GM12878 (cell line): Measurements from ENCODE around the gene FOXK1. TPM values are rescaled to one million over a fixed set of nuclear protein-coding genes. Genes with fewer than 3 reads are reported as not detected.

ENCODE experiments used
- ASH2L ChIP-seq: fragments of 300-600, 200-600 bp; sonication (generic); IDR thresholded peaks from 2 replicates; pipeline ENCODE4 v1.6.1; 2017; ENCODE audit warnings: low read depth, mild to moderate bottlenecking, borderline replicate concordance
- CREB1 ChIP-seq: IDR thresholded peaks from 2 replicates; pipeline ENCODE4 v1.6.1; 2012; ENCODE audit warnings: low read depth, mild to moderate bottlenecking, inconsistent platforms
- CTCF ChIP-seq, 3 experiments: IDR thresholded peaks in 2 of 3; conservative IDR thresholded peaks in 1 of 3; 2 replicates each; pipeline ENCODE4 v1.5.1; 2011; ENCODE audit warnings: low read depth in 3 of 3, low read length in 3 of 3, mild to moderate bottlenecking in 3 of 3, control low read depth in 2 of 3, moderate library complexity in 2 of 3, inconsistent platforms in 1 of 3, mixed read lengths in 1 of 3; ENCODE audit not compliant: control insufficient read depth in 2 of 3, insufficient read depth in 1 of 3; ENCODE audit errors: extremely low read depth in 1 of 3
- EED ChIP-seq: sonication (generic); IDR thresholded peaks from 2 replicates; pipeline ENCODE4 v1.6.1; 2016; ENCODE audit warnings: antibody characterized with exemption, low read depth
- ESRRA ChIP-seq: IDR thresholded peaks from 2 replicates; pipeline ENCODE4 v1.6.1; 2012; ENCODE audit warnings: mild to moderate bottlenecking, low read length, improper control_type of control experiment
- FOXK2 ChIP-seq: fragments of 450-650 bp; IDR thresholded peaks from 2 replicates; pipeline ENCODE4 v1.6.1; 2017; ENCODE audit warnings: mild to moderate bottlenecking, moderate library complexity
- HDAC2 ChIP-seq: fragments of 200-600 bp; sonication (generic); IDR thresholded peaks from 2 replicates; pipeline ENCODE4 v1.6.1; 2017
- IKZF2 ChIP-seq, 2 experiments: fragments of 450-650 bp; IDR thresholded peaks; 2 replicates each; pipeline ENCODE4 v1.6.1; 2017; ENCODE audit warnings: mild to moderate bottlenecking in 2 of 2, moderate library complexity in 2 of 2
- MTA2 ChIP-seq: fragments of 450-650 bp; IDR thresholded peaks from 2 replicates; pipeline ENCODE4 v1.6.1; 2016; ENCODE audit warnings: low read depth, mild to moderate bottlenecking, moderate library complexity
- POLR2A ChIP-seq: IDR thresholded peaks from 2 replicates; pipeline ENCODE4 v1.6.1; 2011; ENCODE audit warnings: low read depth, mild to moderate bottlenecking, low read length
- RCOR1 ChIP-seq: conservative IDR thresholded peaks from 2 replicates; pipeline ENCODE4 v1.6.1; 2012; ENCODE audit warnings: low read depth, low read length, improper control_type of control experiment
- RELB ChIP-seq: fragments of 450-650 bp; IDR thresholded peaks from 2 replicates; pipeline ENCODE4 v1.6.1; 2017; ENCODE audit warnings: low read depth, mild to moderate bottlenecking, moderate library complexity
- SMARCA5 ChIP-seq: fragments of 450-650 bp; IDR thresholded peaks from 2 replicates; pipeline ENCODE4 v1.6.1; 2017; ENCODE audit warnings: mild to moderate bottlenecking
- SPI1 ChIP-seq: IDR thresholded peaks from 2 replicates; pipeline ENCODE4 v1.6.1; 2011; ENCODE audit warnings: low read depth, mild to moderate bottlenecking, low read length, moderate library complexity, borderline replicate concordance; ENCODE audit not compliant: insufficient read depth
- TCF7 ChIP-seq: IDR thresholded peaks from 2 replicates; pipeline ENCODE4 v1.6.1; 2014; ENCODE audit warnings: antibody characterized with exemption, borderline replicate concordance
- ZNF622 ChIP-seq: fragments of 450-650 bp; IDR thresholded peaks from 2 replicates; pipeline ENCODE4 v1.6.1; 2017; ENCODE audit warnings: mild to moderate bottlenecking, inconsistent platforms
- ZNF687 ChIP-seq: fragments of 450-650 bp; IDR thresholded peaks from 2 replicates; pipeline ENCODE4 v1.6.1; 2017; ENCODE audit warnings: mild to moderate bottlenecking, moderate library complexity
- polyA plus RNA-seq, 11 experiments: library from polyadenylated mRNA; depleted of rRNA in 4 of 11; unstranded in 6 of 11; stranded (reverse) in 5 of 11; fragments of >200 nt; fragmentation: Nextera tagmentation in 4 of 11; fragmentation: Illumina TruSeq in 1 of 11; extraction: Ambion mirVana in 4 of 11; extraction: Trizol in 1 of 11; gene quantifications; 1 replicate in 1 of 11; 2 replicates in 10 of 11; pipeline versions ENCODE4 v1.2.1 to v1.2.3, GENCODE V29; 2011 to 2016; ENCODE audit warnings: inconsistent platforms in 2 of 11, missing spikeins in 2 of 11, low read depth in 1 of 11
- total RNA-seq, 4 experiments: library from RNA; depleted of rRNA in 3 of 4; stranded (reverse); fragments of >200 nt in 3 of 4; fragmentation: Illumina TruSeq in 1 of 4; extraction: Trizol in 1 of 4; gene quantifications; 2 replicates each; pipeline versions ENCODE4 v1.2.1 to v1.2.3, GENCODE V29; 2013 to 2021
- TF ChIP-seq, protein P1 (sequence below): fragments of 450-650 bp; formaldehyde crosslinking; IDR thresholded peaks from 2 replicates; pipeline ENCODE4 v1.4.0; 2022; ENCODE audit warnings: mild to moderate bottlenecking, moderate library complexity

Gene FOXK1
- total and polyA plus RNA-seq, 10 of the 15 experiments (the other 5 are each of a cell fraction or from before 2014, with no cell fraction given), result 0.24 to 31.8 (median 4.5) TPM

DNA sequence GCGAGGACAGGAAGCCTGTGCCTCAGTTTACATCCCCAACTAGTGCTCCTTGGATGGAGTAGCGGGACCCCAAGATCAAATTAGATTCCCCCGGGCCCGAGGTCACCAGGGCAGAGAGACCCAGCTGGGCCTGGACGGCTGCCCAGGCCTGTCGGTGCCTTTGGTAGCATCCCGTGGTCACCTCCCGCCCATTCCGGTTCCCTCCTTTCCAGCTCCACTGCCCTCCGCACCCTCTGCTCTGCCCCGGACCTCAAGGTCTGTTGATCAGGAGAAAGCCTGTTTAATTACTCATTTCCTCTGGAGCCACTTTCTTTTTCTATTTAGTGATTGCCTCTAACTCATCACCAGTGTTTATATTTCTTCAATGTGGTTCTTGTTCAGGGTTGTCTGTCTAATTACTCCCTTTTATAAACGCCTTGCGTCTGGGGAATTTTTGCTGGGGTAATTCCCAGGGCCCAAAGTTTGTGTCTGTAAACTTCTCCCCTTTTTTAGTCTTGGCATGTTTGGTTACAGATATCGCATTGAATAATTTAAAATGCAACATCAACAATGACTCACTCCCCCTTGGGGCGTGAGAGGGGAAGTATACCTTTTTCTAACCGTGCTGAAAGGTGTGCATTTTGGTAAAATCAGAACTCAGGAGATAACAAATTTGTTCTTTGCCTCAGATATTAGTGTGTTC is 1.9 kb downstream of the FOXK1 start (continued):
- TF ChIP-seq SMARCA5, result 0 out of 2 replicates have a peak, but pooled peaks have one; percentile 25
- no peak for TF ChIP-seq TCF7
- no peak for TF ChIP-seq ESRRA
- TF ChIP-seq POLR2A, result peak; percentile 32; the same call in 1 of the 2 replicates
- peak; percentile 60 to 70 for TF ChIP-seq IKZF2 (IDR thresholded peaks at IDR 0.05)
- TF ChIP-seq EED, result peak; percentile 65; the same call in 1 of the 2 replicates
- TF ChIP-seq RCOR1, result no peak
- peak; percentile 28 to 37 (median 29); a peak in 4 of 6 replicates for TF ChIP-seq CTCF (IDR thresholded peaks at IDR 0.05 in 2 of 3, conservative IDR thresholded peaks at IDR 0.05 in 1 of 3; ENCODE audit: control insufficient read depth in 2 of 3, extremely low read depth in 1 of 3, insufficient read depth in 1 of 3, low read depth in 3 of 3, low read length in 3 of 3)
- peak; percentile 15; the same call in 1 of the 2 replicates for TF ChIP-seq SPI1
- no peak for TF ChIP-seq ASH2L
- TF ChIP-seq ZNF687, result no peak
- peak; percentile 28; the same call in 1 of the 2 replicates for TF ChIP-seq CREB1
- no peak for TF ChIP-seq HDAC2
- peak; percentile 53; the same call in 1 of the 2 replicates for TF ChIP-seq RELB
- TF ChIP-seq, protein P1, sequence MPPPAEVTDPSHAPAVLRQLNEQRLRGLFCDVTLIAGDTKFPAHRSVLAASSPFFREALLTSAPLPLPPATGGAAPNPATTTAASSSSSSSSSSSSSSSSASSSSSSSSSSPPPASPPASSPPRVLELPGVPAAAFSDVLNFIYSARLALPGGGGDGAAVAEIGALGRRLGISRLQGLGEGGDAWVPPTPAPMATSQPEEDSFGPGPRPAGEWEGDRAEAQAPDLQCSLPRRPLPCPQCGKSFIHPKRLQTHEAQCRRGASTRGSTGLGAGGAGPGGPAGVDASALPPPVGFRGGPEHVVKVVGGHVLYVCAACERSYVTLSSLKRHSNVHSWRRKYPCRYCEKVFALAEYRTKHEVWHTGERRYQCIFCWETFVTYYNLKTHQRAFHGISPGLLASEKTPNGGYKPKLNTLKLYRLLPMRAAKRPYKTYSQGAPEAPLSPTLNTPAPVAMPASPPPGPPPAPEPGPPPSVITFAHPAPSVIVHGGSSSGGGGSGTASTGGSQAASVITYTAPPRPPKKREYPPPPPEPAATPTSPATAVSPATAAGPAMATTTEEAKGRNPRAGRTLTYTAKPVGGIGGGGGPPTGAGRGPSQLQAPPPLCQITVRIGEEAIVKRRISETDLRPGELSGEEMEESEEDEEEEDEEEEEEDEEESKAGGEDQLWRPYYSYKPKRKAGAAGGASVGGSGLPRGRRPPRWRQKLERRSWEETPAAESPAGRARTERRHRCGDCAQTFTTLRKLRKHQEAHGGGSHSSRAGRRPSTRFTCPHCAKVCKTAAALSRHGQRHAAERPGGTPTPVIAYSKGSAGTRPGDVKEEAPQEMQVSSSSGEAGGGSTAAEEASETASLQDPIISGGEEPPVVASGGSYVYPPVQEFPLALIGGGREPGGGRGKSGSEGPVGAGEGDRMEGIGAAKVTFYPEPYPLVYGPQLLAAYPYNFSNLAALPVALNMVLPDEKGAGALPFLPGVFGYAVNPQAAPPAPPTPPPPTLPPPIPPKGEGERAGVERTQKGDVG, result no peak
- TF ChIP-seq FOXK2, result peak; percentile 35; the same call in 1 of the 2 replicates
- peak; percentile 71 for TF ChIP-seq MTA2
- no peak for TF ChIP-seq ZNF622
